ENCODE results near the gene GALNT9. TPM values are rescaled to one million over a fixed set of nuclear protein-coding genes. Genes with fewer than 3 reads are reported as not detected.
A peak's percentile ranks its signal among the peaks of the same experiment; 100 is the strongest.

Gene GALNT9
- total RNA-seq, 4 donors from 2014 or later: 1.6 TPM; not detected in 3

DNA sequence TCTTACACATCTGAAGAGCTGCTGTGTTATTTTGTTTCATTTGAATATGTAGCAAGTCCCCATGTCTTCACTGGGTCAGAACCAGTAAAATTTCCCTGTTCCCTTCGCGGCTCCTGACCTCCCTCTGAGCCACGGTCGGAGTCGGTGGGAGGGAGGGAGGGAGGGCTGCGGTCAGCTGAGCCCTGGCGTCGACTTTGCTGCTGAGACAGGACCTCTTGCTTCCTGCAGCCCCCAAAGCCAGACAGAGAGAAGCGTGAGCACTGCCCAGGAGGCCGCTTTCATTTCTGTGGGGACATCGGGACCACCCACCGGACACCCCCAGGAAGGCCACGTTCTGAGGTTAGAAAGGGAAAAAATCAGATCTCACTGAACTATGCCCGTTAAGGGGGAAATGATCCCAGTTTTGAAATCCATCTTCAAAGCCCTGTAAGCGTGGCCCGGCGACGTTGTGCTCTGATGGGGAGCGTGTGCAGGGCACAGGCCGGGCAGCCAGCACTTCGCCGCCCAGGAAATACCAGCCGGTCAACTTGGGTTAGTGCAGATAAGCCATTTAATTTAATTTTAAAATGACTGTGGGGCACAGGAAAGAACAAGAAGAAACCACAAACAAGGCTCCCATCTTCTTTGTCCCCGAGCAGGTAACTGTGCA, 143.1 kb downstream of the GALNT9 start:
- 38 to 46% methylated on average over 24 of the region's 24 CpGs for WGBS, 2 donors
- Histone ChIP-seq H3K4me1 (peaks cover 0 to 21% (median 7%) of the 10 kb centered on the region in 4 donors), H3K9me3 (peaks cover 0 to 21% (median 0%) of the 10 kb centered on the region in 4 donors), H3K36me3 (no peaks in the 10 kb centered on the region), H3K27ac (peak overlapping the region in 1 of 4 donors; percentile 55), H3K27me3 (peaks cover 0 to 6% of the 10 kb centered on the region in 2 donors), H3K4me3 (peak overlapping the region in 2 of 4 donors; percentile 15 to 23)
- no peak for TF ChIP-seq EP300 (IDR thresholded peaks at IDR 0.05)
- TF ChIP-seq, protein P1, sequence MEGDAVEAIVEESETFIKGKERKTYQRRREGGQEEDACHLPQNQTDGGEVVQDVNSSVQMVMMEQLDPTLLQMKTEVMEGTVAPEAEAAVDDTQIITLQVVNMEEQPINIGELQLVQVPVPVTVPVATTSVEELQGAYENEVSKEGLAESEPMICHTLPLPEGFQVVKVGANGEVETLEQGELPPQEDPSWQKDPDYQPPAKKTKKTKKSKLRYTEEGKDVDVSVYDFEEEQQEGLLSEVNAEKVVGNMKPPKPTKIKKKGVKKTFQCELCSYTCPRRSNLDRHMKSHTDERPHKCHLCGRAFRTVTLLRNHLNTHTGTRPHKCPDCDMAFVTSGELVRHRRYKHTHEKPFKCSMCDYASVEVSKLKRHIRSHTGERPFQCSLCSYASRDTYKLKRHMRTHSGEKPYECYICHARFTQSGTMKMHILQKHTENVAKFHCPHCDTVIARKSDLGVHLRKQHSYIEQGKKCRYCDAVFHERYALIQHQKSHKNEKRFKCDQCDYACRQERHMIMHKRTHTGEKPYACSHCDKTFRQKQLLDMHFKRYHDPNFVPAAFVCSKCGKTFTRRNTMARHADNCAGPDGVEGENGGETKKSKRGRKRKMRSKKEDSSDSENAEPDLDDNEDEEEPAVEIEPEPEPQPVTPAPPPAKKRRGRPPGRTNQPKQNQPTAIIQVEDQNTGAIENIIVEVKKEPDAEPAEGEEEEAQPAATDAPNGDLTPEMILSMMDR (IDR thresholded peaks at IDR 0.05): no peak
- TF ChIP-seq POLR2A (IDR thresholded peaks at IDR 0.05): no peak
- no peak for DNase-seq (ENCODE audit: low spot score in 2 of 2)

DNA sequence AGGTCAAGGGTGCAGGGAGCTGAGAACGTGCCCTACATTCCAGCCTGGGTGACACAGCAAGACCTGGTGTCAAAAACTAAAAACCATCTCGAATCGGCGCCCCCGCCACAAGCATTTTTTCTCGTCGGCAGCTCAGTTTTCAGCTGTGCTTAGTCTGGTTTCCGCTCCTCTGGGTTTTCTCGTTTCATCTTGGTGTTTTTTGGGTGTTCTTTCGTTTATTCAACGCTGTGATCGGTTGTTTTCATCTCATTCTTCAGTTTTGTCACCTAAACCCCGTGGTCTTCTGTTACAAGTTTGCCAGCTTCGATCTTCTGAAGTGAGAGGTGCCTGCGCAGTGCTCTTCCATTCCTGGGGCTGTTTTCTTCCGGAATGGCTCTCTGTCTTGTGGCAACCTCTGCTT, 143.7 kb downstream of the GALNT9 start:
- Histone ChIP-seq H3K9me3 (peaks cover 0 to 21% (median 0%) of the 10 kb centered on the region in 4 donors), H3K4me3 (peak overlapping the region in 2 of 4 donors; percentile 15 to 23), H3K27me3 (peaks cover 0 to 8% of the 10 kb centered on the region in 2 donors), H3K27ac (peak overlapping the region in 1 of 4 donors; percentile 55), H3K36me3 (no peaks in the 10 kb centered on the region), H3K4me1 (peaks cover 0 to 20% (median 5%) of the 10 kb centered on the region in 4 donors)
- no peak for DNase-seq (ENCODE audit: low spot score in 2 of 2)
- TF ChIP-seq POLR2A (IDR thresholded peaks at IDR 0.05) (no peak), EP300 (IDR thresholded peaks at IDR 0.05) (no peak)
- TF ChIP-seq, protein P1 (IDR thresholded peaks at IDR 0.05): no peak
- 59 to 74% methylated on average over 16 of the region's 16 CpGs for WGBS, 2 donors

DNA sequence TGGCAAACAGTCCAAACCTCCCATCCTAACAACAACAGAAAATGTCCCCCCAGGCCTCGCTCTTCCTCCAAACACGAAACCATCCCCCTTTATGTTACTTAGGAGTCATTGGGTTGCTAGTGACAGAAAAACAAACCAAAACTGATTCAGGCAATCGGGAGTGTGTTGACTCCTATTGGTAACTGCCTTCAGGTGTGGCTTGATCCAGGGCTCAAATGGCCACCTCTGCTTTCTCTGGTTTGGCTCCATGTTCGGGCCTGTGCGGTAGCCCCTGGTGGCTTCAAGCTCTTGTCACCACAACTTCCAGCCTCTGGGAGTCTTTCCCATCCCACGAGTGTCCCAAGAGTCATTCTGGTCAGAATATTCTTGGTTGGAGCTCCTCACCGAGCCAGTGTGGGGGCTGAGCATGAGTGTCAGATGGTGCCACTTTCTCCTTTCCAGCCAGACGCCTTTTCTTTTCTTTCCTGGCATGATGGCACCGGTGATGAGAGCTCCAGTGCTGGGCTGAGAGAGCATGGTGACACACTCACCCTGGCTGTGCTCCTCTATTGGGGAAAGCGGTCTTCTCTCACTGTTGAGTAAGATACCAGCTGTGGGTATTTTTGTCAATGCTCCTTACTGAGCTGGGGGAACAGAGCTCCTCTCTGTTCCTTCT, 146.6 kb downstream of the GALNT9 start:
- Histone ChIP-seq H3K4me1 (no peaks in the 10 kb centered on the region), H3K27me3 (peaks cover 0 to 23% of the 10 kb centered on the region in 2 donors), H3K27ac (no peak overlapping the region), H3K4me3 (no peak overlapping the region), H3K9me3 (peaks cover 0 to 21% (median 0%) of the 10 kb centered on the region in 4 donors), H3K36me3 (no peaks in the 10 kb centered on the region)
- TF ChIP-seq, protein P1 (IDR thresholded peaks at IDR 0.05): no peak
- no peak for TF ChIP-seq EP300 (IDR thresholded peaks at IDR 0.05)
- TF ChIP-seq POLR2A (IDR thresholded peaks at IDR 0.05): no peak
- no peak for DNase-seq (ENCODE audit: low spot score in 2 of 2)
- WGBS, 2 donors: 69 to 83% methylated on average over 10 of the region's 10 CpGs

DNA sequence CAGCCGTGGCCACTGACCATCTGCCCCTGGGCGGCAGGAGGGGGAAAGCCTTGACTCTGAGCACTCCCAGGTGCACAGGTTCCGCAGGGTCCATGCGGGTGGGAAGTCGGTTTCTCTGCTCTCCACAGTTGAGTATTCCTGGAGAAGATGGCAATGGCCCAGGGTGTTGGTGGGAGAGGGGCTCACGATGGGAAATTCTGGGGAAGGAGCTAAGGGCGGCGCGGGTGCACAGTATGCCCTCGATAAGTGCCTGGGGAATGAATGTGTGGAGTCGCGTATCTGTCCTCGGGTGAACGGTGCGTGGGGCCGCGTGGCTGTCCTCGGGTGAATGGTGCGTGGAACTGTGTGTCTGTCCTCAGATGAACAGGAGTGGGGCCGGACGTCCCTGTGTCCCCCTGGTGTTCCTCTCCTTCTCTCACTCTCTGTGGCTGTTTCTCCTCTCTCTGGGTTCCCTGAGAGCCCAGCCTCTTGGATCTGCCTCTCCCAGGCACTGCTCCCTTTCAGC, 147.1 kb downstream of the GALNT9 start:
- 84 to 92% methylated on average over 19 to 21 of the region's 21 CpGs for WGBS, 2 donors
- peaks cover 0 to 19% (median 0%) of the 10 kb centered on the region in 4 donors for H3K9me3 ChIP-seq
- H3K36me3 ChIP-seq: no peaks in the 10 kb centered on the region
- H3K4me3 ChIP-seq: no peak overlapping the region
- H3K27me3 ChIP-seq: peaks cover 0 to 28% of the 10 kb centered on the region in 2 donors
- no peak for TF ChIP-seq EP300 (IDR thresholded peaks at IDR 0.05)
- TF ChIP-seq, protein P1 (IDR thresholded peaks at IDR 0.05): no peak
- no peak for TF ChIP-seq POLR2A (IDR thresholded peaks at IDR 0.05)
- H3K27ac ChIP-seq: no peak overlapping the region
- no peaks in the 10 kb centered on the region for H3K4me1 ChIP-seq
- no peak for DNase-seq (ENCODE audit: low spot score in 2 of 2)

Data from tibial nerve (tissue), 4 donors.